ENCODE data around the gene CDKN2B-AS1.

The CDKN2B-AS1 gene

GRCh38 chr9:22146604-22147003 lies 152.0 kb downstream of the CDKN2B-AS1 start:
- no peak for DNase-seq (ENCODE audit: low spot score)
- ChIA-PET POLR2A (ENCODE audit: low non-redundant PET) (no interaction called here), CTCF (interaction anchor here (0.6 kb wide), 1 partner anchor 14 kb away, joined by 3 read pairs; no protein-coding TSS in a partner anchor)
- TF ChIP-seq, protein P1, sequence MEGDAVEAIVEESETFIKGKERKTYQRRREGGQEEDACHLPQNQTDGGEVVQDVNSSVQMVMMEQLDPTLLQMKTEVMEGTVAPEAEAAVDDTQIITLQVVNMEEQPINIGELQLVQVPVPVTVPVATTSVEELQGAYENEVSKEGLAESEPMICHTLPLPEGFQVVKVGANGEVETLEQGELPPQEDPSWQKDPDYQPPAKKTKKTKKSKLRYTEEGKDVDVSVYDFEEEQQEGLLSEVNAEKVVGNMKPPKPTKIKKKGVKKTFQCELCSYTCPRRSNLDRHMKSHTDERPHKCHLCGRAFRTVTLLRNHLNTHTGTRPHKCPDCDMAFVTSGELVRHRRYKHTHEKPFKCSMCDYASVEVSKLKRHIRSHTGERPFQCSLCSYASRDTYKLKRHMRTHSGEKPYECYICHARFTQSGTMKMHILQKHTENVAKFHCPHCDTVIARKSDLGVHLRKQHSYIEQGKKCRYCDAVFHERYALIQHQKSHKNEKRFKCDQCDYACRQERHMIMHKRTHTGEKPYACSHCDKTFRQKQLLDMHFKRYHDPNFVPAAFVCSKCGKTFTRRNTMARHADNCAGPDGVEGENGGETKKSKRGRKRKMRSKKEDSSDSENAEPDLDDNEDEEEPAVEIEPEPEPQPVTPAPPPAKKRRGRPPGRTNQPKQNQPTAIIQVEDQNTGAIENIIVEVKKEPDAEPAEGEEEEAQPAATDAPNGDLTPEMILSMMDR (conservative IDR thresholded peaks at IDR 0.05; ENCODE audit: low read depth) = no peak
- no peak overlapping the region for H3K27ac ChIP-seq

- no peak overlapping the region for H3K27ac ChIP-seq
- ChIA-PET CTCF (interaction anchor here (0.5 to 0.6 kb wide), 2 partner anchors 91 to 110 kb away, joined by 3 to 5 read pairs; no protein-coding TSS in a partner anchor), POLR2A (ENCODE audit: low non-redundant PET) (no interaction called here)
- DNase-seq (ENCODE audit: low spot score) = peak; percentile 60
- TF ChIP-seq, protein P1 (conservative IDR thresholded peaks at IDR 0.05; ENCODE audit: low read depth) = no peak
These were observed 153.4 kb downstream of the CDKN2B-AS1 start for GRCh38 chr9:22147813-22148527.

DNA sequence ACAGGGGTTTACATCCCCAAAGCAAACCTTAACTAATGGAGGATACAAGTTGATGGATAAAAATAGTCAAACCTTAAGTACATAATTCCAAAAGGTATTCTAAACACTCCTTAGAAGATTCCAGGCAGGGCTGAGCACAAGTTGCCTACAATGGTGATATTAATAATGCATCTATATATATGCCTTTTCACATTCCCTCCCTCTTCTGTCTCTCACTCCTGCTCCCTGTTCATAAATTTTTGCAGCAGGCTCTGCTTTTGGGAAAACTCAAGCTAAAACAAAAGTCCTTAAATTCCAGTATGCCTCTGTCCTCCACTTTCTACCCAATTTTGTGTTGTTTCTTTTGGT lies 153.9 kb downstream of the CDKN2B-AS1 start:
- no peak for DNase-seq (ENCODE audit: low spot score)
- no peak overlapping the region for H3K27ac ChIP-seq
- ChIA-PET CTCF (interaction anchor here (0.7 kb wide), 1 partner anchor 183 kb away, joined by 3 read pairs; no protein-coding TSS in a partner anchor), POLR2A (ENCODE audit: low non-redundant PET) (no interaction called here)
- TF ChIP-seq, protein P1 (conservative IDR thresholded peaks at IDR 0.05; ENCODE audit: low read depth) = no peak

- no peak overlapping the region for H3K27ac ChIP-seq
- TF ChIP-seq, protein P1 (conservative IDR thresholded peaks at IDR 0.05; ENCODE audit: low read depth) = no peak
- CTCF ChIA-PET = interaction anchor here (0.7 kb wide), 1 partner anchor 183 kb away, joined by 3 read pairs; no protein-coding TSS in a partner anchor
- DNase-seq (ENCODE audit: low spot score) = no peak
- POLR2A ChIA-PET (ENCODE audit: low non-redundant PET) = no interaction called here
These were observed 154.5 kb downstream of the CDKN2B-AS1 start for GRCh38 chr9:22148876-22149637.

DNA sequence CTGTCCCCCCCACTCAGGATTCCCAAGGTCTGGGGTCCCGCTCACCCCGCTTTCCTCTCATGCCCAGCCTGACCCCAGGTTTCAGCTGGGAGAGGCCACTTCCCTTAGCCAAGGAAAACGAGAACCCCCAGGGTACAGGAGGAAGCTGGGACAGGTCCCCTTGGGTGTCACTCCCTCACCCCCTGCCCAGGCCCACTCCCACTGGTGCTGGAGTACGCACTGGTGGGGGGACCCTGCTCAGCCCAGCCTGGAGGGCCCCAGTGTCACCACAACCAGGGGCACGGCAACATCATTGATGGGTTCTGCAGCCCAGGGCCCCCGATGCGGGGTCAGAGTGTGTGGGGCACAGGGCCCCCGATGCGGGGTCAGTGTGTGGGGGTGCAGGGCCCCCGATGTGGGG lies 159.5 kb downstream of the CDKN2B-AS1 start:
- no peak for DNase-seq (ENCODE audit: low spot score)
- H3K27ac ChIP-seq = no peak overlapping the region
- TF ChIP-seq, protein P1 (conservative IDR thresholded peaks at IDR 0.05; ENCODE audit: low read depth) = no peak
- CTCF ChIA-PET = no interaction called here
- POLR2A ChIA-PET (ENCODE audit: low non-redundant PET) = no interaction called here

DNA sequence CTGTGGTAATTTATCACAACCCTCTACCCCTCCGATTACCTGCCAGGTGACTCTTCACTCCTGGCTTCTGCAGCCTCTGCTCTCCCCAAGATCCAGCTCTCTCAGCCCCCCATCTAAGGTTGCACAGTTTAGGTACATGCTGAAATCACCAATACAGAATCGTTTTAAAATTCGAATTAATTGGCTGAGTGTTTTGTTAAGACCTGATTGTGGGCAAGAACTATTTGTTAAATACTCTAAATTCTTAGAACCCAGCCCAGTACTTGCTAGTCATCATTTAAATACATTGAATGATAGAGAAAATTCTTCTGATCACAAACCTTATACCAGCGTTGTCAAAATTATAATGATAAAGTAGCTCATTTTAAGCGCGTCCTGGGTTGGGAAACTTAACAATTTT lies 162.0 kb downstream of the CDKN2B-AS1 start:
- no peak overlapping the region for H3K27ac ChIP-seq
- ChIA-PET POLR2A (ENCODE audit: low non-redundant PET) (interaction anchor here (0.8 kb wide), 1 partner anchor 15 kb away, joined by 3 read pairs; no protein-coding TSS in a partner anchor), CTCF (no interaction called here)
- TF ChIP-seq, protein P1 (conservative IDR thresholded peaks at IDR 0.05; ENCODE audit: low read depth) = no peak
- no peak for DNase-seq (ENCODE audit: low spot score)
